Stimulated activated CD8-positive, alpha-beta memory T cell treated with anti-CD3 and anti-CD28 coated beads, Interleukin-12 subunit alpha, Interleukin-12 subunit beta, amount 100 ng/mL, for 4 hours (primary cell): Measurements from ENCODE around the gene RAC2.

Experiments used
- DNase-seq: peaks from one replicate; pipeline ENCODE4 v3.0.0-alpha.2; 2020; ENCODE audit warnings: low read depth

Gene RAC2

DNA sequence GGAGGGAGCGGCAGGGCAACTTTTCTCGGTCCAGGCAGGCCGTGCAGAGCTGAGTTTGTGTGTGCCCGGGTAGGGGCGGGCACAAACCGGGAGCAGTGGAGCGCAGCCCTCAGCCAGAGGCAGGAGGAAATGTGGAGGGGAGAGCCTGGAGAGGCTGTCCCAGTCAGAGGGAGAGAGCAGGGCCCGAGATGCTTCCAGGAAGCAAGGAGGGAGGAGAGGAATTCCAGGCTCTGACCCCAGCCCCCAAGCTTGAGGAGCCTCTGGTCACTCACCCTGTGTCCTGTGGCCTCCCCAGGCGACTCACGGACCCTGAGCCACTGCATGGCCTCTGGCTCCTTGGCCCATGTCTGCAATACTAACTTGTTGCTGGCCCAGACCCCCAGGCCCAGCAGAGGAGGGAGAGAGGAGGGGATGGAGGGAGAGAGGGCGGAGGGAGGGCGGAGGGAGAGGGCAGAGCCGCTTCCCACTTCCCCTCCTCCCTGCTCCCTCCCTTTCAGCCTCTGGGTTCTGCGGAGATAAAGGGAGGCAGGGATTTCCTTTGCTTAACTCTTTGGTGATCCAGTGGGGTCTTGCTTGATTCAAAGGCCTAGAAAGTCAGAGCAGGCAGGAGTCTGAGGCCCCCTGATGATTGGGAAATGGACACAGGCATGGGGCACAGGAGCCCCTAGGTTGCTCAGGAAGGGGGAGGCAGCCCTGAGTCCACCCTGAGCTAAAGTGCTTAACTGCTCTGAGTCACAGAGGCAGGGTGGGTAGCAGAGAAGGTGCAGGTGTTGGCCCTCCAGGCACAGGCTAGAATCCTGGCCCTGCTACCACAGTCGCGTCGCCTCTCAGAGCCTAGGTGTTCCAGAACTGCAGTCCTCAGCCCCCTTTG, 55.9 kb downstream of the RAC2 start, which contains the start of gene C1QTNF6:
Gene C1QTNF6, minus strand, starts transcription at position 357 of the 871 bp plus-strand sequence. Its CDS starts 34 bp downstream, at position 323.
- no peak for DNase-seq

DNA sequence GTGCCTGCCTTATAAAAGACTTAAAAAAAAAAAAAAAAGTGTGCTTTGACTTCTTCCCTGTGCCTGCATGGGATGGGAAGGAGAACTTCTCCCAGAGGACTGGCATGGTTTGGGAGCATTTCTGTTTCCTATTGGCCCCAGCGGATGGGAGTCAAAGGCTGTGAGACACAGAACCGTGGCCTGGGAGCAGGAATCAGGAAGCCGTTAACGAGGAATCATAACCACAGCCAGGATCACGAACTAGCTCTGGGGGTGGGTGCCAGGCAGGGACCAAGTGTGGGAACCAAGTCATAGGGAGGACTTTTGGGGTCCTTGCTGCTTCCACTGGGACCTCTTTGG, 56.5 kb downstream of the RAC2 start:
- DNase-seq, result no peak

DNA sequence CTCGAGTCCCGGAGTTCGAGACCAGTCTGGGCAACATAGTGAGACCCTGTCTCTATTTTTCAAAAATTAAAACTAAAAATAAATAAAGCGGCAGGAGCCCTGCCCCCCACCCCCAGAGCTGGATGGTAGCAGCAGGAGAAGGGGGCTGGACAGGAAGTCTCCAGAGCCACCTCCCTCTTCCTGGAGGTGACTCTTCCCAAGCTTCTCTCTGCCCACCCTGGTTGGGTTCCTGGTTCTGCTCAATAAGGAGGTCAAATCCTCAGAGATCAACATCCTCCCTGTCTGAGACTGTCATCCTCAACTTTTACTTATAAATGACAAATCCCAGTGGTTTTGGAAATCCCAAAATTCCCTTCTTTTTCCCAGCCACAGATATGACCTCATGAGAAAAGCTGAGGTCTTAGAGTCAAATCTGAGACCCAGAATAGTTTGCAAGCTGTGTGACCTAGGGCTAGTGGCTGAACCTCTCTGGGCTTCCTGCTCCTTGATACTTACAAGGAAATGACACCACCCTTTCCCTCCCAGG, 57.0 kb downstream of the RAC2 start:
- DNase-seq, result no peak

DNA sequence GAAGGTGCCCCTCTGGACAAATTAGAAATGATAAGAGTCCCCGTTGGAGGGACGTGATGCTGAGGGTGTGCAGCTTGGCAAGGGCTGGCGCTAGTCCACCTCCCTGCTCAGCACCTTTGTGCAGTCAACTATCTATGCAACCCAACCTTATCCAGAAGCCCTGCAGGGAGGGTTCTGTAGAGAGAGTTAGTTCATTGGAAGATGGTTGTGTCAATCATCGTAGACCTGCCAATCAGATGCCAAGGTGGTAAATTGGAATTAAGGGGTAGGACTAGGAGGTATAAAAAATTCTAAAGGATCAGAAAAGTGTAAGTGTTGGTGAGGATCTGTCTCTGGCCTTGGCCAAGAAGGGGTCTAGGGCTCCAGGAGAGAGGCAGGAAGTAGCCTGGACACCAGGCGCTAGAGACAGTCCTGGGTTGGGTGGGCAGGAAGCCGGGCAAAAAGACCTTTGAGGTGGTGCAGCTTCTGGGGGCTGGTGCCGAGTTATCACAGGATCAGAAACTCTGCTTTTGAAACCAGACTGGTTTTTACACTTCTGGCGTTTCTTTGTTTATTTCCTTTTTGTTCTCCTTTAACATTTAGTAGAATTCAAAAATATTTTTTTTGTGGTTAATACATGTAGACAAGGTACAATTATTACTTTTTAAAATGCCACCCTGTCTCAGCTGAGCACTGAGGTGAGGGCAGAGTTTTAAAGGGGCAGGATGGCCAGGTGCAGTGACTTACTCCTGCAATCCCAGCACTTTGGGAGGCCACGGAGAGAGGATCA, 57.7 kb downstream of the RAC2 start:
- no peak for DNase-seq

DNA sequence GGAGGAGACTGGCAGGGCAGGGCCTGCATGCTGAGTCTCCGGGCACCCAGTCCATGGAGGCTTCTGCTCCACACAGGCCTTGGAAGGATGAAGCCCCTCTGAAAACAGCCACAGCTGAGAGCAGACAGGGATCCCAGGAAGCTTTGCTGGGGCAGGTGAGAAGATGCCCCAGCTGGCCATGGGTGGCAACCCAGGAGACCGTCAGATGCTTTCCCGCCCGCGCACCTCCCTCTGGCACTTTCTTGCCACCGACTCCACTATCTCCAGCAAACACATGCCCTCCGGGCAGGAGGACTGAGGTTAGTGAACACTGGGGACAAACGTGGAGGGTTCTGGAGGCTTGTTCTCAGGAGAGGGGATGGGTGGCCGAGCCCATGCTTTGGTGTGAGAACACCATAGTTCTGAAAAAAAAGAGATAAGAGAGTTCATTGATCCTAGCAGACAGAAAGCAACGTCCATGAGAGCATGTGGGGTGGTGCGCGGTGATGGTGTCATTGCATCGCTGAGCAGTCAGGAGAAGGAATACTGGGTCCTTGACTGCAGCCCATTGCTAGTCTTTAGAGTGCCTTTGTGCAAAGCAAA, 58.3 kb downstream of the RAC2 start:
- DNase-seq, result no peak

DNA sequence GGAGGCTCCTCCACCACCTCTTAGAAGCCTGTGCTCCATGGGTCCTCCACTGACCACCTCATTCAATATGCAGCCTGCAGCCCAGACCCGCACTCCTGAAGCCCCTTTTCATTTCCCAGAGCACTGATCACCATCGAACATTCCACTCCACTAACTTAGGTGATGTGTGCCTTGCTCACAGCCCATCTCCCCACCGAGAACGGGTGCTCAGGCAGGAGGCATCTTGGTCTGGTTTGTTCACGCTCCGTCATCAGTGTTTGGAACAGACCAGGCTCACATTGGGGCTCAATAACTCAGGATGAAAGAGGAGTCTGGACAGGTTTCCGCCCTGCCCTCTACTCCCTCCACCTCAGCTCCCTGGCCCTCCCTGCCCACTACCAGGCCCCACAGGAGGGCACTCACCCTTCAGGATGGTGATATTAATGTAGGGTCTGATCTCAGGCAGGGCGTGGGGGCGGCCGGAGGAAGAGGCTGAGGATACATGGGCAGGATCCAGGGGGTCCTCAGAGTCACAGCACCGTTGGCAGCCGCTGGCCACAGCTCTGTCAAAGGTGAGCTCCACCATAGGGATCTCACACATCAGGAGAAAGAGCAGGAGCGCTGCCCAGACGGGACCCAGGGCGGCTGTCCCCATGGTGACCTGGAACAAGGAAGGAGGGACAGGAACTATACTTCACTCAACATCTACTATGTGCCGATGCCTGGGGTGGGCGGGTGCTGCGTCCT, 59.1 kb downstream of the RAC2 start:
- no peak for DNase-seq

DNA sequence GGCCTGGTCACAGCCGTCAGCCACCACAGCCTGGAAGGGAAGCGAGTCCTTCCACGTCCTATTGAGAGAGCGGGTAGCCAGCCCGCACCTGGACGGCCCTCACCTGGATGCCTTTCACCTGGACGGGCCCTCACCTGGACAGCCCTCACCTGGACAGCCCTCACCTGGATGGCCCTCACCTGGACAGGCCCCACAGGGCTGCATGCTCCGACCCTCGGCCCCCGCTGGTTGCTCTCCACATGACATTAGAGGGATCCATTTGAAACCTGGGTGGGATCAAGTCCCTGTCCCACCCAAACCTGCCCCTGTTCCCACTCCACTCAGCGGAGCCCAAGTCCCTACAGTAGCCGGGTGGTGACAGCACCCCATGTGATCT, 59.7 kb downstream of the RAC2 start:
- DNase-seq, result no peak

DNA sequence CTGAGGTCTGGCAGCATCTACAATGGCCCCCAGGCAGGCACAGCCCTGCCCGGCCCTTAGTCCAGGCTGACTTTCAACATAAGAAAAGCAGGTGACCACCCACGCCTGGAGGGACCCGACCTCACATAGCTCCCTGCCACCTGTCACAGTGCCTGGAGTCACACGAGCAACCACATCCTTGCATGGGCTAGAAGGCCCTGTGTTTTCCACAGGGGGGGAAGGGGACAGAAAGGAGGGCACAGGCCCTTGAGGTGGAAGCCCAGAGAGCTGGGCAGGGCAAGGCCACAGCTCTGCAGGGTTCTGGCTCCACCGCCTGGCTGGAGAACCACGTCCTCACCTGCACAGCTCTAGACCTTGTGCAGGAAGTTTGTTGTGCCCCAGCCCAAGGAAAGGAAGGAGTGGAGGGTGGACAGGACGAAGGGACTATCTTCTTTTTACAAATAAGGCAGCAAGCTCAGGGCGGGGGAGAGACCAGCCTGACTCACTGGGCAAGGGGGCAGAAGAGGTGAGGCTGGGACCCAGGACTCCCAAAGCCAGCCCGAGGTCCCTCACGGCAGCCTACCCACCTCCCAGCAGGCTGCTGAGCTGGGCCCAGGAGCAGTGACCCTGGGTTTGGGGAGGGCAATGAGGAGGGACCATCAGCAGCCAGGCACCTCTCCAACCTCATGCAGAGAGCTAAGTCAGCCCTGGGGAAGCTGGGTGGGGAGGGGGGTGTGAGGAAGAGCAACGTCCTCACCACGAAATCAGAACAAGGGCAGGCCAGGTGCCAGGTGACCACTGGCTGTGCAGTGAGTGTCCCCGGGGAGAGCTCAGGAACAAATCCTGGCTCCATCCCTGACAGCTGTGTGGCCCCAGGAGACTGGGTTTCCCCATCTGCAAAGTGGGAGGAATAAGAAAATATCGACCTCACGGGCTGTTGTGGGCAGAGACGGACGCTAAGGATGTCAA, 60.4 kb downstream of the RAC2 start:
- no peak for DNase-seq

DNA sequence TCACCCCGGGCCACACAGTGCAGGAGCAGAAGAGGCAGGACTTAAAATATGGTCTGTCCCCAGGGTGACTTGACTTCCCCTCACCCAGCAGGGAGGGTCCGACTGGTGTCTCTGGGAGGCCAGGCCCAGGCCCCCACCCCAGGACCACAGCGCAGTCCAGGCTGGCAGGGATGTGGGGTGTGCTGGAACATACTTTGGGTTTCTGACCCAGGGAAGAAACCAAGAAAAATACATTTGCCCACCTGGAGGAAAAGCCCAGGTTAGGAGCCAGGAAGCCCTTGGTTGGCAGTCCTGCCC, 61.2 kb downstream of the RAC2 start:
- no peak for DNase-seq

DNA sequence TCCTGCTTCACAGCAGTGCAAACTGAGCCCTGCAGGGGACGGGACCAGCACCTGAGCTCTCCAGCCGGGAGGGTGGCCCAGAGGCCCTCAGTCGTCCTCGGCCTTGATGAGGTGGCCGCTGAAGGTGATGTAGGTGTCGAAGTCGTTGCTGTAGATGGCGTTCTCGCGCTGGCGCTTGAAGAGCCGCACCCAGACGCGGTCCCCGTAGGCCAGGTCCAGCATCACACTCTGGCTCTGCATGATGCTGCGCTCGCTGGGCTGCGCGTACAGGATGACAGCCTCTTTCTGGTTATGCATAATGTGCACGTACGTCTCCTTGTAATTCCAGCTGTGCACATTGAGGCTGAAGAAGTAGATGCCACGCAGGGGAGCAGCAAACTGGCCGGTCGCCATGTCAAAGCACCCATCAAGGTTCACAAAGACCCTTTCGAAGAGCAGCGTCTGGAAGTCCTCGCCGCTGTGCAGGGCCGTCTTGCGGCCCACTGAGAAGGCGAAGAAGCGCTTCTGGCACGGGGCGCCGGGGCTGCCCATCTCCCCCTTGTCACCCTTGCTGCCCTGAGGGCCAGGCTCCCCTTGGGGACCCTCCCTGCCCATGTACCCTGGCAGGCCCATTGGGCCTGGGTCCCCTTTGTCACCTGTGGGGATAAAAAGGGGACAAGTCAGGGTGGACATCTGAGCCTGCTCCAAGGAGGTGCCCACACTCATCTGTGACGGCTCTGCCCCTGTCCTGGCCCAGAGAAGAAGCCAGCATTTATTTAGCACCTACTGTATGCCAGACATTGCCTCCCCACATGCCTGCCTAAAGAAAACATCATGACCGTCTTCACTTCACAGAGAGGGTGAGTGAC, 61.7 kb downstream of the RAC2 start:
- DNase-seq, result no peak

DNA sequence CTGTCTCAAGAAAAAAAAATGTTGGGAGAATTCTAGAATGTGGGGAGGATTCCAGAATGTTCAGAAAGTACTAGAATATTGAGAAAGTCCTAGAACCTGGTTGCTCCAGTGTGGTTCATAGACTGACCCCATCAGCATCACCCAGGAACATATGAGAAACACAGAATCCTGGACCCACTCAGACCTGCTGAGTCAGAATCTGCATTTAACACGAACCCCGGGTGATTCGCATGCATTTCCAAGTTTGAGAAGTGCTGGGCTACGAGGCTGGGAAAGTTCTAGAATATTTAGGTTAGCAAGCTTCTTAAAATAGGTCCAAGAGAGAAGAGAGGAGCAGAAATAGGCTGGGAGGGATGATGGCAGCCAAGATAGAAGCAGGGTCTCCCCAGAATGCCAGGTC, 62.4 kb downstream of the RAC2 start:
- DNase-seq, result no peak

DNA sequence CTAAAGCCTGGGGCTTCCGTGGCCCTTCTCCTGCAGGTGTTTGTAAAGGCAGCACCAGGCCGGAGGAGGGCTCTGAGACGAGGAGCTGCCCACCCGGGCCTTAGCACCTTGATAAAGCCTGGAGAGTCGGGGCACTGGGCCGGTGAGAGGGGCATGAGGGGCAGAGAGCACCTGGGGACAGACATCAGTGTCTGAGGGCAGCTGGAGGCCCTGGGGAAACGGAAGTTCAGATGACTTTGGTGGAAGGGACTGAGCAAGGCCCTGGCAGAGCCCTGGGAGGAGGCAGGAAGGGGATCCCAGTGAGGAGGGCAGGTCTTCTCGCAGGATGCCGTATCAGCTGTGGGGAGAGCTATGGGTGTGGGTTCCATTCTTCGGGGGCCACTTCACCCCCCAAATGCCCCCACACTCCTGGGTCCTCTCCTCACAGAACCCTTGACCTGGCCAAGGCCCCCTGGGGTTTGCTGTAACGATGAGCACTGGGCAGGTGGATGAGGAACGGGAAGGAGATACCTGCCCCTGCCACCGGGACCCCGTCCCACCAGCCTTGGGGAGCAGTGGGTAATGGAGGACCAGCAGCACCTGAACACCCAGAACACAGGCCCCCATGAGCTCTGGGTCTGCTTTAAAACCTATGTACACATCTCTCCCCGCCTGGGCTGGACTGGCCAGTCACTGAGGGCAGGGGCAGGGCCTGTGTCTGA, 63.4 kb downstream of the RAC2 start:
- no peak for DNase-seq

DNA sequence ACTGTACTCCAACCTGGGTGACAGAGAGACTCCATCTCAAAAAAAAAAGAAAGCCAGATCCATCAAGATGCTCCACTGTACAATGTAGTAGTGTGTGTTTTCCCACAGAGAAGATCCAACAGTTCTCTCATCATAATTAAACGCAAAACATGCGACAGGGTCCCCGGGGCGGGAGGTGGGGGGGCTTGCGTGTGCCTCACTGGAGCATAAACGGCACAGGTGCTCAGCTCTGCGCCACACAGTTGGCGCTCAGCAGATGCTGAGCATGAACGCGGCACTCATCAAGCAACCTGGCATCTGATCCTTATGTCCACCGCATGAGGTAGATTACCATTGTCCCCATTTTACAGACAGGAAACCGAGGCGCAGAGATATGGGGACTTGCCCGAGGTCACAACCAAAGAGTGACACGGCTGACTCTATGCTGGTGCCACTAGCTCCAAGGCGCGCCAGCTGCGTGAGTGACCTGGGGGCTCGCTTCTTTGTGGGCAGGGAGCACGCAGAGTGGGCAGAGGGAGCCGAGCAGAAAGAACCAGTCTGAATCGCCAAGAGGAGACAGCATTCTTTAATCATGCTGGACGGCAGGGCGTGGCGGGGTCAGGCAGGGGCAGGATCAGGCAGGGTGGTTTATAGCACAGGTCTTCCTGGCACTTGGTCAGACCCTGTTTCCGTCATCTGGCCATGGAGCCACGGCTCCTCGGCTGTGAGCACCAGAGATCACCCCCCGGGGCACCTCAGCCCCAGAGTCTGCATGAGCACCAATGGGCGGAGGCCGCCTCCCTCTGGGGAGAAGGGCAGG, 64.2 kb downstream of the RAC2 start:
- no peak for DNase-seq

DNA sequence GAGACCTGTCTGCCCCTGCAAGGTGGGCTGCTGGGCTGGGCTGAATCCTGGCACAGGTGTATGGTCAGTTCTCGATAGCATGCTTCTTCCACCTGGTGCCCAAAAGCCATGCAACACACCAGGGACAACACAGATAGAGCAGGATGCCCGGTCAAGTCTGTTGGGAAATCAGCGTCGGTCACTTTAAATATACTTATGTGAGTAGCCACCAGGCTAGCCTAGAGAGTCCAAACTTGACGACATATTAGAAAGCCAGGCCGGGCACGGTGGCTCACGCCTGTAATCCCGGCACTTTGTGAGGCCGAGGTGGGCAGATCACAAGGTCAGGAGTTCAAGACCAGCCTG, 65.0 kb downstream of the RAC2 start:
- DNase-seq, result no peak

DNA sequence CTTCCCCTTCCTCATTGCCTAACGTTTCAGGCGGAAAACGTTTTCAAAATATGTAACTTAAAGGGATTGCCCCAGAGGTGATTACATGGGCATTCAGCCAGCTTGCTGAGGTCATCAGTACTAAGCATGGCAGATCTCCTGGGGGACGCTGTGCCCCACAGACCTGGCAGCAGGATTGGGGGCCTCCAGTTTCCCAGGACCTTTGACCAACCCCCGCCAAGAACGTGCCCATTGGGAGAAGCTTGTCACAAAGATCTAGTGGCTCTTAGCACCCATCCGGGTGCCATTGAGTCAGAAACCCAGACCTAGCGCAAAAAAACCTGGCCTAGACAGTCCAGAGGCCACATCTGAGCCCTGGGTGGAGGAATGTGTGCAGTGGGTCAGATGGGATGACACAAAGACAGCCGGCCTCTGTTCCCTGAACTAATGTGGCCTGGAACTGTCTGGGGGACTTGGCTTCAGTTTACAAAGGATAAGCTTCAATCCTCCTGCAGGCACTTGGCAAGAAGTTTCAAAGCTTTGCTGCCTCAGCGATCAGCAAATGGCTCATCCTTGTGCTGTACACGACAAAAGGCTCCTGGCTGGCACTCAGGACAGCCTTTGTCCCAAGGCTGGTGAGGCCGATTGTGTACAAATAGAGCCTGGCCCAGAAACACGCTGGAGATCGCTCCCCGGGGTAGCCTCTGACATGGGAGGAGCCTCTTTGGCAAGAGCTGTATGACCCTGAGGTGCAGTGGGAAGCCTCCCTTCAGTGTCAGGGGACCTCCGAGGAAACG, 65.5 kb downstream of the RAC2 start:
- DNase-seq, result no peak

DNA sequence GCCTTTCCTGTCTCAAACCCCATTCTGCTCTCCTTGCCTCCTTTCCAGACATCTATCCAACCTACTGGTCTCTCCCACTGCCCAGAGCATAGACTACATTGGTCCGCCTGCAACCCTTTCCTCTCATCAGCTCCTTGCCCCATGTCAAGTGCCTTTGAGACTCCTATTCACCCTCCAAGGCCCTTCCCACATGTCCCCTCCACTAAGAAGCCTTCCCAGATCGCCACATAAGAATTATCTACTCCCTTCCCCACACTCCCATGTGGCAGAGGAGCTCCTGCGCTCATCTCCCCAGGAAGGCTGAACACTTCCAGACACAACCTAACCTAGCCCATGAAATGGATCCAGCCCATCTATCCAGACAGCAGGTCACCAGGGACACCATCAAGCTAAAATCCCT, 66.3 kb downstream of the RAC2 start:
- DNase-seq, result no peak

DNA sequence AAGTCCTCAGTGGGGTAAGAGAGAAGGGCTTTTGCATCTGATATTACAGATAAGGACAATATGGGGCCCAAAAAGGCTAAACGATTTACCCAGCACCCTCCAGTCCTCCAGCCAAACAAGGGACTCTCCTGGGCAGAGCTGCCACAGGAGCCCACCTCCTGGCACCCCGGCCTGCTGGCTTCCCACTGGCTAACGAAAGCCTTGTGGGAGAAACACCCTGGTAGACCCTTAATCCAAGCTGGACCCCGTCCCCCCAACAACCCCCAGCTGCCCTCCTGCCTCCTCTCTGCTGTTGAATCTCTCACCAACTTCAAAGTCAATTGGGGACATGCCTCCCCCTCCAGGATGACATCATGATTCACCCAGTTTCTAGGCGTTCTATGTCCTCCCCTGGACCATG, 66.8 kb downstream of the RAC2 start:
- DNase-seq, result no peak

DNA sequence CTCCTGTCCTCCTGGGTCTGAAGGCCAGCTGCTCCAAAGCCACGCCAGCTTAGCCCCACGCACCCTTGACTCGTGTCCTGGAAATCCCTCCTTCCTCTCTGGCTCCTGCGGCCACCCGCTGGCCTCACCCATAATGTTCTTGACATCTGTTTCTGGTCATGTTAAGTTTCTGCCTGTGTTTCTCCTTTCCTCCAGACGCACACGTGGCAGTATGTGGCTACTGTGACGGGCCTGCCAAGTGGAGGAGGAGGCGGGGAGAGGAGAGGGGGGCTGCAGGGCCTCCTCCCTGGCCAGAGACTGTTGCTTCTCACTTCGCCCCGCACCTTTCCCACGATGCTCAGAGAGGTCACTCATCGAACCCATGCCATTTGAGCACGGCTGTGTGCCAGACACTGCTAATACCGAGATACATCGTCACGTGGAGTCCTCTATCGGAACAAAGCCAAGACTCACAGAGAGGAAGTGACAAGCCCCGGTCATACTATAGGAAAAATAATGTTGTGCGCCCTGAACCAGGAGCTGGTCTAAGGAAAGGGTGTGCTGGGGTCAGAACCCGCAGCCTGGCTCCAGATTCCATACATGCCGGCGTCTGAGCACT, 67.5 kb downstream of the RAC2 start:
- no peak for DNase-seq
